HEK293 (cell line): ENCODE measurements around the gene CWC22.

Experiments used
- BCL11A ChIP-seq: fragments of 450-650 bp; formaldehyde crosslinking; IDR thresholded peaks from 2 replicates; pipeline ENCODE4 v1.5.1; 2016; ENCODE audit warnings: low read depth, missing biosample characterization, missing genetic modification characterization
- BCL11B ChIP-seq: fragments of 450-650 bp; formaldehyde crosslinking; IDR thresholded peaks from 2 replicates; pipeline ENCODE4 v1.5.1; 2016; ENCODE audit warnings: low read depth, missing biosample characterization, missing genetic modification characterization
- FEZF1 ChIP-seq: fragments of 450-650 bp; formaldehyde crosslinking; IDR thresholded peaks from 2 replicates; pipeline ENCODE4 v1.5.1; 2016; ENCODE audit warnings: missing biosample characterization, missing genetic modification characterization
- GFI1B ChIP-seq: fragments of 450-650 bp; formaldehyde crosslinking; IDR thresholded peaks from 2 replicates; pipeline ENCODE4 v1.5.1; 2016; ENCODE audit warnings: missing biosample characterization, missing genetic modification characterization
- KLF8 ChIP-seq: fragments of 450-650 bp; formaldehyde crosslinking; IDR thresholded peaks from 2 replicates; pipeline ENCODE4 v1.5.1; 2016; ENCODE audit warnings: missing biosample characterization, missing genetic modification characterization
- KLF9 ChIP-seq: fragments of 450-650 bp; formaldehyde crosslinking; IDR thresholded peaks from 2 replicates; pipeline ENCODE4 v1.5.1; 2016; ENCODE audit warnings: missing biosample characterization, missing genetic modification characterization, low read depth
- SETDB1 ChIP-seq: IDR thresholded peaks from one replicate; pipeline ENCODE4 v1.6.1; 2017; ENCODE audit warnings: mild to moderate bottlenecking, low read length, moderate library complexity, mixed read lengths; ENCODE audit not compliant: insufficient read length
- ZBTB49 ChIP-seq: fragments of 450-650 bp; formaldehyde crosslinking; IDR thresholded peaks from 2 replicates; pipeline ENCODE4 v1.5.1; 2016; ENCODE audit warnings: missing biosample characterization, missing genetic modification characterization, low read depth
- ZBTB8A ChIP-seq: fragments of 450-650 bp; formaldehyde crosslinking; IDR thresholded peaks from 2 replicates; pipeline ENCODE4 v1.5.1; 2016; ENCODE audit warnings: missing biosample characterization, missing genetic modification characterization
- ZEB2 ChIP-seq: fragments of 450-650 bp; formaldehyde crosslinking; IDR thresholded peaks from 2 replicates; pipeline ENCODE4 v1.5.1; 2016; ENCODE audit warnings: missing biosample characterization, missing genetic modification characterization
- ZIC2 ChIP-seq: fragments of 450-650 bp; formaldehyde crosslinking; IDR thresholded peaks from 2 replicates; pipeline ENCODE4 v1.5.1; 2016; ENCODE audit warnings: missing biosample characterization, missing genetic modification characterization
- ZNF10 ChIP-seq: fragments of 450-650 bp; formaldehyde crosslinking; IDR thresholded peaks from 2 replicates; pipeline ENCODE4 v1.5.1; 2017; ENCODE audit warnings: missing biosample characterization, missing genetic modification characterization
- ZNF175 ChIP-seq: fragments of 450-650 bp; formaldehyde crosslinking; IDR thresholded peaks from 2 replicates; pipeline ENCODE4 v1.5.1; 2016; ENCODE audit warnings: missing biosample characterization, missing genetic modification characterization
- ZNF214 ChIP-seq: fragments of 450-650 bp; formaldehyde crosslinking; IDR thresholded peaks from 2 replicates; pipeline ENCODE4 v1.5.1; 2017; ENCODE audit warnings: missing biosample characterization, mild to moderate bottlenecking, missing genetic modification characterization, borderline replicate concordance
- ZNF223 ChIP-seq: fragments of 450-650 bp; formaldehyde crosslinking; IDR thresholded peaks from 2 replicates; pipeline ENCODE4 v1.5.1; 2016; ENCODE audit warnings: missing biosample characterization, missing genetic modification characterization
- ZNF302 ChIP-seq: fragments of 450-650 bp; formaldehyde crosslinking; IDR thresholded peaks from 2 replicates; pipeline ENCODE4 v1.5.1; 2016; ENCODE audit warnings: missing biosample characterization, missing genetic modification characterization, low read depth
- ZNF350 ChIP-seq: fragments of 450-650 bp; formaldehyde crosslinking; IDR thresholded peaks from 2 replicates; pipeline ENCODE4 v1.5.0; 2017; ENCODE audit warnings: missing biosample characterization, mild to moderate bottlenecking, missing genetic modification characterization
- ZNF398 ChIP-seq: fragments of 450-650 bp; formaldehyde crosslinking; IDR thresholded peaks from 2 replicates; pipeline ENCODE4 v1.5.1; 2017; ENCODE audit warnings: missing biosample characterization, missing genetic modification characterization
- ZNF48 ChIP-seq: fragments of 450-650 bp; formaldehyde crosslinking; IDR thresholded peaks from 2 replicates; pipeline ENCODE4 v1.5.1; 2016; ENCODE audit warnings: missing biosample characterization, missing genetic modification characterization
- ZNF558 ChIP-seq: fragments of 450-650 bp; formaldehyde crosslinking; IDR thresholded peaks from 2 replicates; pipeline ENCODE4 v1.5.1; 2016; ENCODE audit warnings: missing biosample characterization, missing genetic modification characterization
- ZNF580 ChIP-seq: fragments of 450-650 bp; formaldehyde crosslinking; IDR thresholded peaks from 2 replicates; pipeline ENCODE4 v1.5.1; 2016; ENCODE audit warnings: missing biosample characterization, missing genetic modification characterization
- ZNF645 ChIP-seq: fragments of 450-650 bp; formaldehyde crosslinking; IDR thresholded peaks from 2 replicates; pipeline ENCODE4; 2016; ENCODE audit warnings: missing biosample characterization, missing genetic modification characterization
- ZNF670 ChIP-seq: fragments of 450-650 bp; formaldehyde crosslinking; IDR thresholded peaks from 2 replicates; pipeline ENCODE4 v1.5.1; 2016; ENCODE audit warnings: missing biosample characterization, missing genetic modification characterization, low read depth
- ZNF677 ChIP-seq: fragments of 450-650 bp; IDR thresholded peaks from 2 replicates; pipeline ENCODE4 v1.5.0; 2018; ENCODE audit warnings: missing biosample characterization, mild to moderate bottlenecking, missing genetic modification characterization, moderate library complexity
- ZNF707 ChIP-seq: fragments of 450-650 bp; formaldehyde crosslinking; IDR thresholded peaks from 2 replicates; pipeline ENCODE4 v1.5.1; 2016; ENCODE audit warnings: missing biosample characterization, missing genetic modification characterization
- ZNF791 ChIP-seq: fragments of 450-650 bp; formaldehyde crosslinking; IDR thresholded peaks from 2 replicates; pipeline ENCODE4 v1.5.1; 2016; ENCODE audit warnings: missing biosample characterization, missing genetic modification characterization
- TF ChIP-seq, protein P1 (sequence below): fragments of 450-650 bp; formaldehyde crosslinking; IDR thresholded peaks from 2 replicates; pipeline ENCODE4 v1.5.1; 2016; ENCODE audit warnings: missing biosample characterization, missing genetic modification characterization
- TF ChIP-seq, protein P2 (sequence below): fragments of 450-650 bp; IDR thresholded peaks from 2 replicates; pipeline ENCODE4 v1.5.1; 2018; ENCODE audit warnings: missing biosample characterization, mild to moderate bottlenecking, missing genetic modification characterization

Gene CWC22

DNA sequence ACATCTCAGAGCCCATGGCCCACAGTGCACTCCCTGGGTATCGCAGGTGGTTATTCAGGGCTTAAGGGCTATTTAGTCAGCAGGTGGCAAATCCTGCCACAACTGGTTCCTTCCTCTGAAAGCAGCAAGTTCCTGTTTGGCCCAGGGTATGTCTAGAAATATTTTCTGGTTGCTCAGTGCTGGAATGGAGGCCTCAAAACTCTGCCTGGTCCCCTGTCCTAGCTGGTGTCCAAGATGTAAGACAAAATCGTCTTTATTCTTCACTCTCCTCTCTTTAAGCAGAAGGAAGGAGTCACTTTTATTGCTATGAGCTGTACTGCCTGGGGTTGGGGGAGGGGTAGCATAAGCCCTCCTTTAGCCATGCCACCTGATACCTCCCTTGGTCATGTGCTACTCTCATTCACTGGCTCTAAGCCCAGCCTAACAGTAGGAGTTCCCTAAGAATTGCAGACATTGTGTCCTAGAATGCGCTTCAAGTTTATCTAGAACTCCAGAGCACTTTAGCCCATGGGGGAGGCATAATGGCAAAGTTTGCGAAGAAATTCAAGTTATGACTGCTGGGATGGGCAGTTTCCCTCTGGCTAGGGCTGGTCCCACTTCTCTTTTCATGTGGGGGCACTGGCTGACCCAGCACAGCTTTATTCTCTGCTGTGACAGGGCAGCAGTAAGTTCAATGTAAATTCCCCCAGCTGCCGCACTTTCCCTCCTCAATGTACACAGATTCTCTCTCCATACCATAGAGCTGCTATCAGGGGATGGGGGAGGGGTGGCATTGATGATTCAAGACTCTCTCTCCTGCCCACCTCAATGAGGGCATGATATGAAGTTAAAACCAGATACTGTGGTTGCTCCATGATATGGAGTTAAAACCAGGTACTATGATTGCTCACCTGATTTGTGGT, 27.1 kb upstream of the CWC22 start (continued):
- TF ChIP-seq ZNF580, result 0 out of 2 replicates have a peak, but pooled peaks have one; percentile 59
- TF ChIP-seq ZNF302 (tag by site-specific recombination), result no peak
- peak; percentile 29 for TF ChIP-seq SETDB1
- TF ChIP-seq ZNF350 (tag by site-specific recombination), result no peak
- no peak for TF ChIP-seq BCL11A (tag by site-specific recombination)
- no peak for TF ChIP-seq ZNF670 (tag by site-specific recombination)
- no peak for TF ChIP-seq ZNF48 (tag by site-specific recombination)
- no peak for TF ChIP-seq KLF8 (tag by site-specific recombination)
- no peak for TF ChIP-seq ZNF677
- TF ChIP-seq FEZF1 (tag by site-specific recombination), result no peak
- TF ChIP-seq BCL11B (tag by site-specific recombination), result no peak
- TF ChIP-seq ZNF707, result no peak
- TF ChIP-seq ZNF791 (tag by site-specific recombination), result no peak
- TF ChIP-seq GFI1B (tag by site-specific recombination), result no peak
- no peak for TF ChIP-seq ZEB2 (tag by site-specific recombination)
- no peak for TF ChIP-seq KLF9 (tag by site-specific recombination)
- no peak for TF ChIP-seq ZNF645 (tag by site-specific recombination)
- peak; percentile 79 for TF ChIP-seq ZIC2
- TF ChIP-seq ZNF10 (tag by site-specific recombination), result no peak
- TF ChIP-seq, protein P1, sequence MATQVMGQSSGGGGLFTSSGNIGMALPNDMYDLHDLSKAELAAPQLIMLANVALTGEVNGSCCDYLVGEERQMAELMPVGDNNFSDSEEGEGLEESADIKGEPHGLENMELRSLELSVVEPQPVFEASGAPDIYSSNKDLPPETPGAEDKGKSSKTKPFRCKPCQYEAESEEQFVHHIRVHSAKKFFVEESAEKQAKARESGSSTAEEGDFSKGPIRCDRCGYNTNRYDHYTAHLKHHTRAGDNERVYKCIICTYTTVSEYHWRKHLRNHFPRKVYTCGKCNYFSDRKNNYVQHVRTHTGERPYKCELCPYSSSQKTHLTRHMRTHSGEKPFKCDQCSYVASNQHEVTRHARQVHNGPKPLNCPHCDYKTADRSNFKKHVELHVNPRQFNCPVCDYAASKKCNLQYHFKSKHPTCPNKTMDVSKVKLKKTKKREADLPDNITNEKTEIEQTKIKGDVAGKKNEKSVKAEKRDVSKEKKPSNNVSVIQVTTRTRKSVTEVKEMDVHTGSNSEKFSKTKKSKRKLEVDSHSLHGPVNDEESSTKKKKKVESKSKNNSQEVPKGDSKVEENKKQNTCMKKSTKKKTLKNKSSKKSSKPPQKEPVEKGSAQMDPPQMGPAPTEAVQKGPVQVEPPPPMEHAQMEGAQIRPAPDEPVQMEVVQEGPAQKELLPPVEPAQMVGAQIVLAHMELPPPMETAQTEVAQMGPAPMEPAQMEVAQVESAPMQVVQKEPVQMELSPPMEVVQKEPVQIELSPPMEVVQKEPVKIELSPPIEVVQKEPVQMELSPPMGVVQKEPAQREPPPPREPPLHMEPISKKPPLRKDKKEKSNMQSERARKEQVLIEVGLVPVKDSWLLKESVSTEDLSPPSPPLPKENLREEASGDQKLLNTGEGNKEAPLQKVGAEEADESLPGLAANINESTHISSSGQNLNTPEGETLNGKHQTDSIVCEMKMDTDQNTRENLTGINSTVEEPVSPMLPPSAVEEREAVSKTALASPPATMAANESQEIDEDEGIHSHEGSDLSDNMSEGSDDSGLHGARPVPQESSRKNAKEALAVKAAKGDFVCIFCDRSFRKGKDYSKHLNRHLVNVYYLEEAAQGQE (tag by site-specific recombination), result no peak
- TF ChIP-seq ZNF398, result no peak
- no peak for TF ChIP-seq ZNF223 (tag by site-specific recombination)
- TF ChIP-seq, protein P2, sequence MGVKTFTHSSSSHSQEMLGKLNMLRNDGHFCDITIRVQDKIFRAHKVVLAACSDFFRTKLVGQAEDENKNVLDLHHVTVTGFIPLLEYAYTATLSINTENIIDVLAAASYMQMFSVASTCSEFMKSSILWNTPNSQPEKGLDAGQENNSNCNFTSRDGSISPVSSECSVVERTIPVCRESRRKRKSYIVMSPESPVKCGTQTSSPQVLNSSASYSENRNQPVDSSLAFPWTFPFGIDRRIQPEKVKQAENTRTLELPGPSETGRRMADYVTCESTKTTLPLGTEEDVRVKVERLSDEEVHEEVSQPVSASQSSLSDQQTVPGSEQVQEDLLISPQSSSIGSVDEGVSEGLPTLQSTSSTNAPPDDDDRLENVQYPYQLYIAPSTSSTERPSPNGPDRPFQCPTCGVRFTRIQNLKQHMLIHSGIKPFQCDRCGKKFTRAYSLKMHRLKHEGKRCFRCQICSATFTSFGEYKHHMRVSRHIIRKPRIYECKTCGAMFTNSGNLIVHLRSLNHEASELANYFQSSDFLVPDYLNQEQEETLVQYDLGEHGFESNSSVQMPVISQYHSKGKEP (tag by site-specific recombination), result peak; percentile 58; the same call in 1 of the 2 replicates
- no peak for TF ChIP-seq ZNF175
- peak; percentile 33; the same call in 1 of the 2 replicates for TF ChIP-seq ZBTB8A (tag by site-specific recombination)
- TF ChIP-seq ZNF214, result no peak
- TF ChIP-seq ZBTB49 (tag by site-specific recombination), result no peak
- TF ChIP-seq ZNF558 (tag by site-specific recombination), result peak; percentile 42; the same call in 1 of the 2 replicates
